D721Med (cell line): Measurements from ENCODE around the gene ZMIZ1.

ENCODE experiments used
- DNase-seq: peaks from one replicate; pipeline ENCODE4 v3.0.0; 2011; ENCODE audit warnings: low spot score; ENCODE audit not compliant: insufficient read length
- FAIRE-seq: peaks from 2 replicates; lab custom pipeline; 2011; peaks lifted over from hg19 to GRCh38; lab: Jason Lieb, UNC
- CTCF ChIP-seq: IDR thresholded peaks from 2 replicates; pipeline ENCODE4 v1.5.1; 2012; ENCODE audit warnings: mild to moderate bottlenecking, control low read depth; ENCODE audit not compliant: insufficient read depth; ENCODE audit errors: missing control alignments

Gene ZMIZ1

GRCh38 chr10:79022565-79023230 lies 46.1 kb upstream of the ZMIZ1 start:
- no peak for TF ChIP-seq CTCF
- FAIRE-seq (no peak), DNase-seq (no peak)

- no peak for FAIRE-seq
- no peak for DNase-seq
- TF ChIP-seq CTCF = no peak
These were observed 45.3 kb upstream of the ZMIZ1 start for GRCh38 chr10:79023240-79024162.

- no peak for DNase-seq
- TF ChIP-seq CTCF = no peak
- no peak for FAIRE-seq
These were observed 44.5 kb upstream of the ZMIZ1 start for GRCh38 chr10:79024296-79024695.

- TF ChIP-seq CTCF = no peak
- FAIRE-seq = no peak
- no peak for DNase-seq
These were observed 44.0 kb upstream of the ZMIZ1 start for GRCh38 chr10:79024720-79025198.

- no peak for TF ChIP-seq CTCF
- no peak for DNase-seq
- no peak for FAIRE-seq
These were observed 43.5 kb upstream of the ZMIZ1 start for GRCh38 chr10:79025199-79025832.

GRCh38 chr10:79026341-79026761 lies 42.4 kb upstream of the ZMIZ1 start:
- TF ChIP-seq CTCF = no peak
- FAIRE-seq (no peak), DNase-seq (no peak)
